ENCODE results near the gene BEAN1.

DNA sequence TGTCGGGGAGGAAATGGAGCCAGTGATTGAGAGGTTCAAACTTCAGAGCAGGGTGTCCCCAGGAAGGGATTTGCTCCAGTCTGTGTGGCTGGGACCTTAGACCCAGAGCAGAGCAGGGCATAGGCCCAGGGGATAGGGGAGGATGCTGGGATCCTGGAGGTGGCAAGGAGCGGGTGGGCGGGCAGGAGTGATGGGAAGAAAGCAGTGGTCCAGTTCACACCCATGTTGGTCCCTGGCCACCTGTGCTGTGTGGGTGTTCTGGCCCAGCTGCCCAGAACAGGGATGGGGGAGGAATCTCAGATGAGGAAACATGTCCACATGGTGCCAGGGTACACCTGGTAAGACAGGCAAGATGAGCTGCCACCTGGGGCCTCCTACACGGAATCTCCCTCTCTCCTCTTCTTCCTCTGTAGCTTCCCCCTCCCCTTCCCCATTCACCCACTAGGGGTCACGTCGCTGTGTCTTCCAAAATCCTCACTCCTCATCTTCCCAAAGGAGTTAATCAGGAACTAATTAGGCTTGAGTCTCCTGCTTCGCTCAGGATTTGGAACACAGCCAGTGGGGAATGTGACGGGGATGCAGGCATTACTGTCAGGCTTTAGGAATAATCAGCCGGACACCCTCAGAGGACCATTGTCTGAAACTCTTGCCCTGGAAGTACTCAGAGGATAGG, 2.3 kb downstream of the BEAN1 start:
- no peak for TF ChIP-seq GATA3 (IDR thresholded peaks at IDR 0.05; ENCODE audit: low read depth, low read length)
- TF ChIP-seq GATA2 (IDR thresholded peaks at IDR 0.05; ENCODE audit: low read depth, low read length) = no peak

All from SH-SY5Y (cell line).